ENCODE measurements around the gene SSBP2.

Gene SSBP2

GRCh38 chr5:81549123-81549522 lies 201.8 kb downstream of the SSBP2 start:
- DNase-seq (ENCODE audit: low read depth), result no peak
- H3K4me3 ChIP-seq (ENCODE audit: low read depth, low read length), result no peak overlapping the region
- in situ Hi-C loops (cut with HindIII; ENCODE audit: low sequenced_read_pairs), result no loop called here
- TF ChIP-seq CTCF (IDR thresholded peaks at IDR 0.05; ENCODE audit: low read depth, low read length, missing control alignments), result no peak

DNA sequence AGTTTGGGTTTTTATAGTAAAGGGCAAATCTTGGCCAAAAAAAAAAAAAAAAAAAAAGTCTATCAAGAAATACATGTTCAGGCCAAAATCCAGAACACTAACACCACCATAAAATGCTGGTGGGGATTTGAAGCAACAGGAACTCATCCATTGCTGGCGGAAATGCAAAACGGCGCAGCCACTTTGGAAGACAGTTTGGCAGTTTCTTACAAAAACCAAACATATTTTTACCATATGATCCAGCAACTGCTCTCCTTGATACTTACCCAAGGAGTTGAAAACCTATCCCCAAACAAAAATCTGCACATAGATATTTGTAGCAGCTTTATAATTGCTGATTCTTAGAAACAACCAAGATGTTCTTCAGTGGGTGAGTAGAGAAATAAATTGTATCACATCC lies 203.9 kb downstream of the SSBP2 start:
- TF ChIP-seq CTCF (IDR thresholded peaks at IDR 0.05; ENCODE audit: low read depth, low read length, missing control alignments), result no peak
- in situ Hi-C loops (cut with HindIII; ENCODE audit: low sequenced_read_pairs), result no loop called here
- H3K4me3 ChIP-seq (ENCODE audit: low read depth, low read length), result no peak overlapping the region
- DNase-seq (ENCODE audit: low read depth), result no peak

- DNase-seq (ENCODE audit: low read depth), result no peak
- no peak overlapping the region for H3K4me3 ChIP-seq (ENCODE audit: low read depth, low read length)
- in situ Hi-C loops (cut with HindIII; ENCODE audit: low sequenced_read_pairs), result no loop called here
- no peak for TF ChIP-seq CTCF (IDR thresholded peaks at IDR 0.05; ENCODE audit: low read depth, low read length, missing control alignments)
These were observed 205.0 kb downstream of the SSBP2 start for GRCh38 chr5:81545911-81546310.

- DNase-seq (ENCODE audit: low read depth), result no peak
- no peak for TF ChIP-seq CTCF (IDR thresholded peaks at IDR 0.05; ENCODE audit: low read depth, low read length, missing control alignments)
- H3K4me3 ChIP-seq (ENCODE audit: low read depth, low read length), result no peak overlapping the region
- in situ Hi-C loops (cut with HindIII; ENCODE audit: low sequenced_read_pairs), result no loop called here
These were observed 206.4 kb downstream of the SSBP2 start for GRCh38 chr5:81544351-81545018.

DNA sequence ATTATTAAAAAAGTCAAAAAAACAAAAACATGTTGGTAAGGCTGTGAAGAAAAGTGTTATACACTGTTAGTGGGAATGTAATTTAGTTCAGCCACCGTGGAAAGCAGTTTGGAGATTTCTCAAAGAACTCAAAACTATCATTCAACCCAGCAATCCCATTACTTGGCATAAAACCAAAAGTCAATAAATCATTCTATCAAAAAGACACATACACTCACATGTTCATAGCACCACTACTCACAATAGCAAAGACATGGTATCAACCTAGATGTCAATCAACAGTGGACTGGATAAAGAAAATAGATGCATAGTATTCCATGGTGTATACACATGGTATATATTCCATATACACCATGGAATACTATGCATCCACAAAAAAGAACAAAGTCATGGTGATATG lies 208.7 kb downstream of the SSBP2 start:
- no peak for DNase-seq (ENCODE audit: low read depth)
- H3K4me3 ChIP-seq (ENCODE audit: low read depth, low read length), result no peak overlapping the region
- TF ChIP-seq CTCF (IDR thresholded peaks at IDR 0.05; ENCODE audit: low read depth, low read length, missing control alignments), result no peak
- in situ Hi-C loops (cut with HindIII; ENCODE audit: low sequenced_read_pairs), result no loop called here

- TF ChIP-seq CTCF (IDR thresholded peaks at IDR 0.05; ENCODE audit: low read depth, low read length, missing control alignments), result no peak
- in situ Hi-C loops (cut with HindIII; ENCODE audit: low sequenced_read_pairs), result no loop called here
These were observed 212.9 kb downstream of the SSBP2 start for GRCh38 chr5:81537905-81538547.

More at GRCh38 chr5:81537905-81538547, 212.9 kb downstream of the SSBP2 start:
- H3K4me3 ChIP-seq (ENCODE audit: low read depth, low read length), result no peak overlapping the region
- no peak for DNase-seq (ENCODE audit: low read depth)
